Smooth muscle cell of the coronary artery (primary cell): ENCODE data around the gene PRAC1. TPM values are rescaled to one million over a fixed set of nuclear protein-coding genes. Genes with fewer than 3 reads are reported as not detected.

ENCODE experiments used
- total RNA-seq: library from RNA; depleted of rRNA; stranded (reverse); fragments of >200 nt; gene quantifications from 2 replicates; pipeline ENCODE4 v1.2.3, GENCODE V29; 2014; ENCODE audit warnings: low replicate concordance

Gene PRAC1
- total RNA-seq: not detected in 2 replicates

GRCh38 chr17:48722201-48722907 lies at the start of gene PRAC1:
Gene PRAC1, minus strand, starts transcription at chr17:48722518. Its CDS starts 126 bp downstream, at chr17:48722392.

GRCh38 chr17:48728232-48729231 lies 6.2 kb upstream of the PRAC1 start, which contains the start of gene HOXB13:
Gene HOXB13, minus strand, starts transcription at chr17:48728750. Its CDS starts 157 bp downstream, at chr17:48728593.

GRCh38 chr17:48722915-48723422 lies 651 bp upstream of the PRAC1 start, which contains the start of gene PRAC2:
Gene PRAC2, plus strand, starts transcription at chr17:48723185. Its CDS starts 1,226 bp downstream, at chr17:48724411.

Other genes starting within 250 kb of the PRAC1 start
- gene HOXB1, start 191.5 kb downstream of the PRAC1 start, total RNA-seq: not detected in 2 replicates
- gene HOXB2, start 177.4 kb downstream of the PRAC1 start, total RNA-seq: 0.47 and 3.8 TPM in 2 replicates
- gene HOXB4, start 144.2 kb downstream of the PRAC1 start, total RNA-seq: 0.35 and 0.90 TPM in 2 replicates
- 0.59 and 2.6 TPM in 2 replicates for gene HOXB3, start 132.3 kb downstream of the PRAC1 start, total RNA-seq
- not detected in 2 replicates for gene HOXB5, start 128.7 kb downstream of the PRAC1 start, total RNA-seq
- gene HOXB6, start 117.5 kb downstream of the PRAC1 start, total RNA-seq: 0.08 and 0.12 TPM in 2 replicates
- gene HOXB7, start 111.5 kb downstream of the PRAC1 start, total RNA-seq: 0.30 TPM in 1 of 2 replicates, not detected in the other
- not detected in 2 replicates for gene HOXB8, start 107.2 kb downstream of the PRAC1 start, total RNA-seq
- not detected in 2 replicates for gene HOXB9, start 96.2 kb downstream of the PRAC1 start, total RNA-seq
- not detected in 2 replicates for gene PRAC2, start 667 bp upstream of the PRAC1 start, total RNA-seq
- gene HOXB13, start 6.2 kb upstream of the PRAC1 start, total RNA-seq: not detected in 2 replicates
- not detected in 2 replicates for gene TTLL6, start 94.7 kb upstream of the PRAC1 start, total RNA-seq
- gene CALCOCO2, start 108.5 kb upstream of the PRAC1 start, total RNA-seq: 29.3 and 66.0 TPM in 2 replicates
- gene ATP5MC1, start 170.3 kb upstream of the PRAC1 start, total RNA-seq: 31.8 and 56.5 TPM in 2 replicates
- gene UBE2Z, start 185.9 kb upstream of the PRAC1 start, total RNA-seq: 33.7 and 51.9 TPM in 2 replicates
- gene SNF8, start 222.3 kb upstream of the PRAC1 start, total RNA-seq: 107 and 164 TPM in 2 replicates
- gene GIP, start 246.1 kb upstream of the PRAC1 start, total RNA-seq: not detected in 2 replicates